Measurements from ENCODE around the gene RAC2. TPM values are rescaled to one million over a fixed set of nuclear protein-coding genes. Genes with fewer than 3 reads are reported as not detected.

The RAC2 gene
- total and polyA plus RNA-seq, 9 of the 15 experiments (the other 6 are each of a cell fraction or from before 2014, with no cell fraction given), result 22.7 to 103 (median 43.3) TPM

DNA sequence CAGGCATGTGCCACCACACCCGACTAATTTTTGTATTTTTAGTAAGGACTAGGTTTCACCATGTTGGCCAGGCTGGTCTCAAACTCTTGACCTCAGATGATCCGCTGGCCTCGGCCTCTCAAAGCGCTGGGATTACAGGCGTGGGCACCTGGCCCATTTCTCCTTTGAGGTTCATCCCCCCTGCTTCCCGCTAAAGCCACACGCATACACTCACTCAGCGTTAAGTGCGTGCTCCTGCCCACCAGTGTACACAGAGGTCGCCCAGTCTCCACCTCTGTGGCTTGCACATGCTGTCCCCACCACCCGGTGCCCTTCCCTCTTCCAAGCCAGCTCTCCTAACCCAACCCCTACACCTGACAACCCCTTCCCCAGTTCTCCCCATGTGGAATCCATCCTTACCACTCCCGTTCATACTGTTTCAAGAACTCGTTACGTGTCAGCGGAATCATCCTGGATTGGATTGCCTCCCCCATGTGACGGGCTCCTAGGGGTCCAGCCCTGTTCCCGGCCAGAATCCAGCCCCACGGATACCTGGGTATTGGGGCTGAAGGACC lies 22.6 kb upstream of the RAC2 start:
- Histone ChIP-seq H2AFZ (ENCODE audit: low read depth, low read length) (peak overlapping the region; percentile 84), H3K9ac (ENCODE audit: insufficient read depth in 1 of 2, low read depth in 2 of 2, low read length in 2 of 2) (no peak overlapping the region; a peak in 2 of 4 replicates), H3K4me2 (ENCODE audit: insufficient read depth, low read length) (peak overlapping the region; percentile 73; the same call in 1 of the 2 replicates), H3K4me1 (replicated peaks in 1 of 2; ENCODE audit: control insufficient read depth in 2 of 2, insufficient read depth in 2 of 2, low read length in 2 of 2) (peaks cover 0 to 6% of the 10 kb centered on the region in 2 experiments; a peak in 3 of 5 replicates), H3K9me3 (replicated peaks; ENCODE audit: control insufficient read depth, insufficient read depth, low read depth, low read length) (peaks cover 4% of the 10 kb centered on the region; the same call in 1 of the 2 replicates), H3K36me3 (ENCODE audit: control insufficient read depth, insufficient read depth, low read length) (no peaks in the 10 kb centered on the region), H3K4me3 (no peak overlapping the region), H3K27ac (ENCODE audit: extremely low read depth, low read depth, low read length) (no peak overlapping the region), H3K9me1 (ENCODE audit: control insufficient read depth, insufficient read depth, low read length) (no peaks in the 10 kb centered on the region), H4K20me1 (replicated peaks; ENCODE audit: control insufficient read depth, insufficient read depth, low read length) (no peaks in the 10 kb centered on the region), H3K79me2 (ENCODE audit: control insufficient read depth, insufficient read depth, low read length) (no peaks in the 10 kb centered on the region), H3K27me3 (ENCODE audit: control insufficient read depth in 2 of 2, insufficient read depth in 2 of 2, low read length in 2 of 2) (no peaks in the 10 kb centered on the region; a peak in 3 of 5 replicates)
- ChIA-PET POLR2A (interaction anchor here (0.7 kb wide), 1 partner anchor 242 kb away, joined by 3 read pairs; no protein-coding TSS in a partner anchor), CTCF (ENCODE audit: low intra/inter-chr PET ratio) (interaction anchor here (1.2 kb wide), 2 partner anchors 163 to 190 kb away, joined by 4 to 5 read pairs; no protein-coding TSS in a partner anchor)
- DNase-seq (ENCODE audit: extremely low read depth in 1 of 4, low spot score in 3 of 4), result no peak
- in situ Hi-C loops (cut with MboI) (no loop called here), intact Hi-C loops (cut with micrococcal nuclease) (loop anchor here (2.0 to 5.0 kb wide), 2 partner anchors 50 to 191 kb away; no protein-coding TSS in a partner anchor)
- 30% methylated on average over 14 of the region's 18 CpGs for WGBS (ENCODE audit: insufficient coverage, low coverage, missing lambda C conversion rate)
- no TSS peak for BruUV-seq (replicated peaks)
- peak; percentile 11 for FAIRE-seq
- ATAC-seq, result no peak; the same call in 2 of the 3 replicates
- TF ChIP-seq HMBOX1 (IDR thresholded peaks at IDR 0.05) (no peak), NFYB (IDR thresholded peaks at IDR 0.05; ENCODE audit: extremely low read depth, insufficient read length) (no peak), HDAC1 (IDR thresholded peaks at IDR 0.05) (no peak), MYBL2 (IDR thresholded peaks at IDR 0.05; ENCODE audit: low read depth) (no peak), MYBL2 (CRISPR knock-in tag; IDR thresholded peaks at IDR 0.05; ENCODE audit: borderline replicate concordance) (no peak), TAF1 (IDR thresholded peaks at IDR 0.05; ENCODE audit: control insufficient read depth, extremely low read depth, insufficient read depth, low read length, severe bottlenecking) (no peak), SRSF7 (optimal IDR thresholded peaks at IDR 0.05; ENCODE audit: low read depth, low read length) (no peak), SRF (CRISPR knock-in tag; IDR thresholded peaks at IDR 0.05) (no peak), POLR2AphosphoS2 (IDR thresholded peaks at IDR 0.05; ENCODE audit: low read length) (no peak), PTBP1 (IDR thresholded peaks at IDR 0.05; ENCODE audit: low read depth, low read length) (no peak), FOXA3 (CRISPR knock-in tag; conservative IDR thresholded peaks at IDR 0.05 in 1 of 2, IDR thresholded peaks at IDR 0.05 in 1 of 2) (no peak), CBFA2T2 (conservative IDR thresholded peaks at IDR 0.05) (no peak)
- TF ChIP-seq, protein P1, sequence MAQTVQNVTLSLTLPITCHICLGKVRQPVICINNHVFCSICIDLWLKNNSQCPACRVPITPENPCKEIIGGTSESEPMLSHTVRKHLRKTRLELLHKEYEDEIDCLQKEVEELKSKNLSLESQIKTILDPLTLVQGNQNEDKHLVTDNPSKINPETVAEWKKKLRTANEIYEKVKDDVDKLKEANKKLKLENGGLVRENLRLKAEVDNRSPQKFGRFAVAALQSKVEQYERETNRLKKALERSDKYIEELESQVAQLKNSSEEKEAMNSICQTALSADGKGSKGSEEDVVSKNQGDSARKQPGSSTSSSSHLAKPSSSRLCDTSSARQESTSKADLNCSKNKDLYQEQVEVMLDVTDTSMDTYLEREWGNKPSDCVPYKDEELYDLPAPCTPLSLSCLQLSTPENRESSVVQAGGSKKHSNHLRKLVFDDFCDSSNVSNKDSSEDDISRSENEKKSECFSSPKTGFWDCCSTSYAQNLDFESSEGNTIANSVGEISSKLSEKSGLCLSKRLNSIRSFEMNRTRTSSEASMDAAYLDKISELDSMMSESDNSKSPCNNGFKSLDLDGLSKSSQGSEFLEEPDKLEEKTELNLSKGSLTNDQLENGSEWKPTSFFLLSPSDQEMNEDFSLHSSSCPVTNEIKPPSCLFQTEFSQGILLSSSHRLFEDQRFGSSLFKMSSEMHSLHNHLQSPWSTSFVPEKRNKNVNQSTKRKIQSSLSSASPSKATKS (CRISPR knock-in tag; IDR thresholded peaks at IDR 0.05), result no peak
- TF ChIP-seq, protein P2, sequence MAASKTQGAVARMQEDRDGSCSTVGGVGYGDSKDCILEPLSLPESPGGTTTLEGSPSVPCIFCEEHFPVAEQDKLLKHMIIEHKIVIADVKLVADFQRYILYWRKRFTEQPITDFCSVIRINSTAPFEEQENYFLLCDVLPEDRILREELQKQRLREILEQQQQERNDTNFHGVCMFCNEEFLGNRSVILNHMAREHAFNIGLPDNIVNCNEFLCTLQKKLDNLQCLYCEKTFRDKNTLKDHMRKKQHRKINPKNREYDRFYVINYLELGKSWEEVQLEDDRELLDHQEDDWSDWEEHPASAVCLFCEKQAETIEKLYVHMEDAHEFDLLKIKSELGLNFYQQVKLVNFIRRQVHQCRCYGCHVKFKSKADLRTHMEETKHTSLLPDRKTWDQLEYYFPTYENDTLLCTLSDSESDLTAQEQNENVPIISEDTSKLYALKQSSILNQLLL (CRISPR knock-in tag; IDR thresholded peaks at IDR 0.05; ENCODE audit: borderline replicate concordance), result no peak
- TF ChIP-seq, protein P3, sequence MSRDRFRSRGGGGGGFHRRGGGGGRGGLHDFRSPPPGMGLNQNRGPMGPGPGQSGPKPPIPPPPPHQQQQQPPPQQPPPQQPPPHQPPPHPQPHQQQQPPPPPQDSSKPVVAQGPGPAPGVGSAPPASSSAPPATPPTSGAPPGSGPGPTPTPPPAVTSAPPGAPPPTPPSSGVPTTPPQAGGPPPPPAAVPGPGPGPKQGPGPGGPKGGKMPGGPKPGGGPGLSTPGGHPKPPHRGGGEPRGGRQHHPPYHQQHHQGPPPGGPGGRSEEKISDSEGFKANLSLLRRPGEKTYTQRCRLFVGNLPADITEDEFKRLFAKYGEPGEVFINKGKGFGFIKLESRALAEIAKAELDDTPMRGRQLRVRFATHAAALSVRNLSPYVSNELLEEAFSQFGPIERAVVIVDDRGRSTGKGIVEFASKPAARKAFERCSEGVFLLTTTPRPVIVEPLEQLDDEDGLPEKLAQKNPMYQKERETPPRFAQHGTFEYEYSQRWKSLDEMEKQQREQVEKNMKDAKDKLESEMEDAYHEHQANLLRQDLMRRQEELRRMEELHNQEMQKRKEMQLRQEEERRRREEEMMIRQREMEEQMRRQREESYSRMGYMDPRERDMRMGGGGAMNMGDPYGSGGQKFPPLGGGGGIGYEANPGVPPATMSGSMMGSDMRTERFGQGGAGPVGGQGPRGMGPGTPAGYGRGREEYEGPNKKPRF (IDR thresholded peaks at IDR 0.05; ENCODE audit: low read depth, low read length), result no peak

Data from K562 (cell line).